Measurements from ENCODE around the gene PARD3. TPM values are rescaled to one million over a fixed set of nuclear protein-coding genes. Genes with fewer than 3 reads are reported as not detected.

The PARD3 gene
- total RNA-seq, 1 experiment from 2014 or later, result 57.4 TPM

DNA sequence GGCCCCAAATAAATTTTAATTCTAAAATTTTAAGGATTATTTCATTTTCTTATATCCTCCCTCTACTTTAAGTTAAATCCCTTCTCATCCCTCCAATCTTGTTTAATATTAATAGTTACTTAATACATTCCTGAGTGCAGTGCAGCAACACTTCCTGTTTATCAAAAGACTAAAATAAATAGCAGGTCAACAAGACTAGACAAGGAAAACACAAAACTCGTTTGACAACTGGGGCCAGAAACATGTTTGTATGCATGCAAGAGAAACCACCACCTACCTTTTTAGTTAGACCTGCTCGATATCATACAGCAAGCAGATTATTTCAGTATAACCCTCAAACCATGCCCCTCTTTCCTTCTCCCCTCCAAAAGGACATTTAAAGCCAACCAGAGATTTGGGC lies 95.8 kb downstream of the PARD3 start:
- no peaks in the 10 kb centered on the region for H3K9me3 ChIP-seq (ENCODE audit: insufficient read depth, low read depth)
- H3K79me2 ChIP-seq (ENCODE audit: low read depth), result peaks cover 85% of the 10 kb centered on the region
- H4K20me1 ChIP-seq (ENCODE audit: insufficient read depth), result no peaks in the 10 kb centered on the region
- peak overlapping the region; percentile 50 for H3K4me2 ChIP-seq
- CTCF ChIA-PET, result no interaction called here
- H3K4me1 ChIP-seq (replicated peaks; ENCODE audit: insufficient read depth), result peaks cover 68% of the 10 kb centered on the region
- peak overlapping the region; percentile 63 for H3K27ac ChIP-seq
- H2AFZ ChIP-seq, result no peak overlapping the region
- H3K36me3 ChIP-seq (ENCODE audit: low read depth), result no peaks in the 10 kb centered on the region
- TF ChIP-seq, protein P1, sequence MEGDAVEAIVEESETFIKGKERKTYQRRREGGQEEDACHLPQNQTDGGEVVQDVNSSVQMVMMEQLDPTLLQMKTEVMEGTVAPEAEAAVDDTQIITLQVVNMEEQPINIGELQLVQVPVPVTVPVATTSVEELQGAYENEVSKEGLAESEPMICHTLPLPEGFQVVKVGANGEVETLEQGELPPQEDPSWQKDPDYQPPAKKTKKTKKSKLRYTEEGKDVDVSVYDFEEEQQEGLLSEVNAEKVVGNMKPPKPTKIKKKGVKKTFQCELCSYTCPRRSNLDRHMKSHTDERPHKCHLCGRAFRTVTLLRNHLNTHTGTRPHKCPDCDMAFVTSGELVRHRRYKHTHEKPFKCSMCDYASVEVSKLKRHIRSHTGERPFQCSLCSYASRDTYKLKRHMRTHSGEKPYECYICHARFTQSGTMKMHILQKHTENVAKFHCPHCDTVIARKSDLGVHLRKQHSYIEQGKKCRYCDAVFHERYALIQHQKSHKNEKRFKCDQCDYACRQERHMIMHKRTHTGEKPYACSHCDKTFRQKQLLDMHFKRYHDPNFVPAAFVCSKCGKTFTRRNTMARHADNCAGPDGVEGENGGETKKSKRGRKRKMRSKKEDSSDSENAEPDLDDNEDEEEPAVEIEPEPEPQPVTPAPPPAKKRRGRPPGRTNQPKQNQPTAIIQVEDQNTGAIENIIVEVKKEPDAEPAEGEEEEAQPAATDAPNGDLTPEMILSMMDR (conservative IDR thresholded peaks at IDR 0.05), result no peak
- TF ChIP-seq EZH2 (IDR thresholded peaks at IDR 0.05; ENCODE audit: low read depth), result no peak
- peaks cover 41% of the 10 kb centered on the region for H3F3A ChIP-seq (ENCODE audit: insufficient read depth, low read depth)
- intact Hi-C loops (cut with micrococcal nuclease; ENCODE audit: unreplicated experiment), result no loop called here
- POLR2A ChIA-PET (ENCODE audit: unreplicated experiment), result no interaction called here
- peak in 1 of 2 experiments; percentile 78 for DNase-seq
- no peaks in the 10 kb centered on the region for H3K9me2 ChIP-seq (ENCODE audit: insufficient read depth)
- no peak overlapping the region for H3K4me3 ChIP-seq
- BruUV-seq (replicated peaks), result no TSS peak
- no peaks in the 10 kb centered on the region for H3K27me3 ChIP-seq (ENCODE audit: insufficient read depth, low read depth)

DNA sequence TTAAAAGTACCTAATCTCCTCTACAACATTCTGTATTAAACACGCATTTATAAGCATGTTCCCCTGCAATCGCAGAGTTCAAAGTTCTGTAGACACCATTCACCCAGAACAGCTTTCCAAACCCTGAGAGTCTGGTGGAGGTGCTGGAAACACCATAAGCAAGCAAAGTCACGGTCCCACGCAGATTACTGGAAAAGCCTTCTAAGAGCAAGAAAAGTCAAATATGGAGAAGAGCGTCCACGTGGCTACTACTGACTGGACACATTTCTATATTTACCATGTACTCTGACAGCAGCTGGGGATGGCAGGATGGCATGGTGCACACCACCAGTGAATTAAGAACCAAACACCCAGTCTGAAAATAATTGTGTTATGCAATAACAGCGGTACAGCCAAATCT lies 97.7 kb downstream of the PARD3 start:
- H2AFZ ChIP-seq, result no peak overlapping the region
- peaks cover 78% of the 10 kb centered on the region for H3K4me1 ChIP-seq (replicated peaks; ENCODE audit: insufficient read depth)
- peak overlapping the region; percentile 24; the same call in 1 of the 2 replicates for H3K27ac ChIP-seq
- intact Hi-C loops (cut with micrococcal nuclease; ENCODE audit: unreplicated experiment), result no loop called here
- DNase-seq, result no peak
- H3K36me3 ChIP-seq (ENCODE audit: low read depth), result no peaks in the 10 kb centered on the region
- H3K9me2 ChIP-seq (ENCODE audit: insufficient read depth), result no peaks in the 10 kb centered on the region
- no peaks in the 10 kb centered on the region for H4K20me1 ChIP-seq (ENCODE audit: insufficient read depth)
- ChIA-PET CTCF (no interaction called here), POLR2A (ENCODE audit: unreplicated experiment) (no interaction called here)
- H3K9me3 ChIP-seq (ENCODE audit: insufficient read depth, low read depth), result no peaks in the 10 kb centered on the region
- TF ChIP-seq EZH2 (IDR thresholded peaks at IDR 0.05; ENCODE audit: low read depth), result no peak
- TF ChIP-seq, protein P1 (conservative IDR thresholded peaks at IDR 0.05), result no peak
- BruUV-seq (replicated peaks), result no TSS peak
- H3K4me3 ChIP-seq, result no peak overlapping the region
- peaks cover 51% of the 10 kb centered on the region for H3F3A ChIP-seq (ENCODE audit: insufficient read depth, low read depth)
- H3K79me2 ChIP-seq (ENCODE audit: low read depth), result peaks cover 83% of the 10 kb centered on the region
- peak overlapping the region; percentile 2; the same call in 1 of the 2 replicates for H3K4me2 ChIP-seq
- H3K27me3 ChIP-seq (ENCODE audit: insufficient read depth, low read depth), result no peaks in the 10 kb centered on the region

DNA sequence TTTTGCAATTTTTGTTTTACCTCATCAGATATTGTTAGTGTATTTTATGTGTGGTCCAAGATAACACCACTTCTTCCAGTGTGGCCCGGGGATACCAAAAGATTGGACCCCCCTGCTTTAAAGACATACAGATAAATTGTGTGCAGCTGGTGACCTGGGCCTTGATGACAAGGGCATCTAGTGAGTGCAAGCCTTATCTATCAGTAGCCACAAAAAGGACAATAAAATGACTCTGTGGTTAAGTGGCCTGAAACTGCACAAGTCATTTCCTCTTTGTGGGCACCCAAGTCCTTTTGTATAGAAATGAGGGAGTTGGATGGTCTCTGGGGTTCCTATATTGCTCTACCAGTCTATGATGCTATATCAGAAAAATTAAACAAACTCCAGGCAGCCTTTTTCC lies 98.1 kb downstream of the PARD3 start:
- no TSS peak for BruUV-seq (replicated peaks)
- peaks cover 51% of the 10 kb centered on the region for H3F3A ChIP-seq (ENCODE audit: insufficient read depth, low read depth)
- TF ChIP-seq, protein P1 (conservative IDR thresholded peaks at IDR 0.05), result no peak
- no peak for TF ChIP-seq EZH2 (IDR thresholded peaks at IDR 0.05; ENCODE audit: low read depth)
- POLR2A ChIA-PET (ENCODE audit: unreplicated experiment), result interaction anchor here (0.6 kb wide), 1 partner anchor 734 kb away, joined by 7 read pairs; no protein-coding TSS in a partner anchor
- H3K4me1 ChIP-seq (replicated peaks; ENCODE audit: insufficient read depth), result peaks cover 74% of the 10 kb centered on the region
- H3K79me2 ChIP-seq (ENCODE audit: low read depth), result peaks cover 85% of the 10 kb centered on the region
- H3K9me2 ChIP-seq (ENCODE audit: insufficient read depth), result no peaks in the 10 kb centered on the region
- no peaks in the 10 kb centered on the region for H3K36me3 ChIP-seq (ENCODE audit: low read depth)
- peak in 1 of 2 experiments; percentile 54 for DNase-seq
- CTCF ChIA-PET, result no interaction called here
- peak overlapping the region; percentile 24; the same call in 1 of the 2 replicates for H3K27ac ChIP-seq
- H3K27me3 ChIP-seq (ENCODE audit: insufficient read depth, low read depth), result no peaks in the 10 kb centered on the region
- H3K9me3 ChIP-seq (ENCODE audit: insufficient read depth, low read depth), result no peaks in the 10 kb centered on the region
- H3K4me2 ChIP-seq, result peak overlapping the region; percentile 2; the same call in 1 of the 2 replicates
- H4K20me1 ChIP-seq (ENCODE audit: insufficient read depth), result no peaks in the 10 kb centered on the region
- H3K4me3 ChIP-seq, result no peak overlapping the region
- H2AFZ ChIP-seq, result no peak overlapping the region
- intact Hi-C loops (cut with micrococcal nuclease; ENCODE audit: unreplicated experiment), result no loop called here
